ENCODE measurements around the gene VIL1. TPM values are rescaled to one million over a fixed set of nuclear protein-coding genes. Genes with fewer than 3 reads are reported as not detected.
A peak's percentile ranks its signal among the peaks of the same experiment; 100 is the strongest.

The VIL1 gene
- total and polyA plus RNA-seq, 2 of the 8 experiments (the other 6 are each of a cell fraction or from before 2014, with no cell fraction given) = 6.2 to 7.0 TPM

GRCh38 chr2:218381916-218382366, 37.0 kb upstream of the VIL1 start, which contains the start of gene SLC11A1:
TSS of gene SLC11A1 (plus strand) at chr2:218382273. CDS start at chr2:218382369, 96 bp downstream.
- H3K23ac ChIP-seq (ENCODE audit: insufficient read length) = no peak within 1 kb of the TSS
- H3K9me3 ChIP-seq (ENCODE audit: insufficient read depth in 2 of 2, low read depth in 1 of 2, low read length in 1 of 2) = no peaks in the 10 kb centered on the region
- H3K79me1 ChIP-seq (ENCODE audit: low read depth, low read length) = no peaks in the 10 kb centered on the region
- H4K8ac ChIP-seq (ENCODE audit: extremely low read depth, insufficient read depth, low read length) = no peak within 1 kb of the TSS
- no peaks in the 10 kb centered on the region for H3K36me3 ChIP-seq (ENCODE audit: control insufficient read depth in 2 of 4, insufficient read depth in 4 of 4, low read length in 3 of 4)
- H2BK12ac ChIP-seq (ENCODE audit: low read depth, low read length) = no peak within 1 kb of the TSS
- H3K56ac ChIP-seq (replicated peaks; ENCODE audit: insufficient read length, low read depth, low read length) = no peak within 1 kb of the TSS
- 87% methylated on average over 13 of the region's 13 CpGs; no CpG with 5 or more reads in 1 of the 2 experiments for WGBS, 2 experiments (ENCODE audit: extremely low coverage in 1 of 2, insufficient coverage in 1 of 2, insufficient read length in 1 of 2, insufficient replicate concordance in 2 of 2, low coverage in 1 of 2, low lambda C conversion rate in 2 of 2, missing lambda C conversion rate in 1 of 2)
- no peak within 1 kb of the TSS for H3K27ac ChIP-seq (ENCODE audit: low read depth, low read length)
- peaks cover 1% of the 10 kb centered on the region; the same call in 1 of the 2 replicates for H3K23me2 ChIP-seq (ENCODE audit: low read depth, low read length)
- FAIRE-seq = no peak
- H3K79me2 ChIP-seq (ENCODE audit: control insufficient read depth in 1 of 2, insufficient read depth in 2 of 2, low read length in 2 of 2) = no peaks in the 10 kb centered on the region
- H3K4me3 ChIP-seq (ENCODE audit: extremely low read depth in 1 of 4, insufficient read depth in 2 of 4, low read depth in 3 of 4, low read length in 4 of 4) = no peak within 1 kb of the TSS
- H4K20me1 ChIP-seq (replicated peaks in 1 of 2; ENCODE audit: control insufficient read depth in 1 of 2, insufficient read depth in 2 of 2, low read length in 2 of 2) = no peaks in the 10 kb centered on the region
- no peak within 1 kb of the TSS for H3K4ac ChIP-seq (replicated peaks; ENCODE audit: insufficient read length, low read depth, low read length)
- 0 out of 2 replicates have a peak within 1 kb of the TSS, but pooled peaks have one; percentile 18 for H2AFZ ChIP-seq (ENCODE audit: low read length)
- CTCF ChIA-PET (ENCODE audit: partially characterized antibody) = interaction anchor here (0.7 to 1.4 kb wide), 3 partner anchors 8 to 251 kb away, joined by 3 to 8 read pairs (median 3); no protein-coding TSS in a partner anchor
- H4K5ac ChIP-seq (ENCODE audit: insufficient read length, low read depth, low read length) = no peak within 1 kb of the TSS
- no peak within 1 kb of the TSS for H2BK20ac ChIP-seq (ENCODE audit: low read length)
- H3K4me1 ChIP-seq (replicated peaks in 1 of 4; ENCODE audit: control insufficient read depth in 3 of 4, insufficient read depth in 4 of 4, low read length in 3 of 4) = peaks cover 0 to 2% (median under 1%) of the 10 kb centered on the region in 4 experiments; a peak in 4 of 7 replicates
- H2BK15ac ChIP-seq (ENCODE audit: low read length) = no peak within 1 kb of the TSS
- no peak within 1 kb of the TSS for H2BK120ac ChIP-seq (replicated peaks; ENCODE audit: low read depth, low read length)
- H4K91ac ChIP-seq (replicated peaks; ENCODE audit: insufficient read length, low read length) = no peak within 1 kb of the TSS
- peaks cover 0 to 10% (median 7%) of the 10 kb centered on the region in 4 experiments; a peak in 5 of 7 replicates for H3K27me3 ChIP-seq (replicated peaks in 1 of 4; ENCODE audit: control insufficient read depth in 3 of 4, extremely low read depth in 1 of 4, insufficient read depth in 3 of 4, low read length in 3 of 4)
- H3K9ac ChIP-seq (replicated peaks in 1 of 4; ENCODE audit: extremely low read depth in 1 of 4, low read depth in 3 of 4, low read length in 3 of 4) = no peak within 1 kb of the TSS
- POLR2A ChIA-PET (ENCODE audit: partially characterized antibody) = interaction anchor here (1.1 kb wide), 1 partner anchor 12 kb away, joined by 4 read pairs; no protein-coding TSS in a partner anchor
- DNase-seq (ENCODE audit: low read depth in 1 of 2, low spot score in 2 of 2) = no peak
- H3K4me2 ChIP-seq (ENCODE audit: insufficient read depth in 1 of 2, low read depth in 2 of 2, low read length in 2 of 2) = no peak within 1 kb of the TSS
- no peak within 1 kb of the TSS for H2BK5ac ChIP-seq (ENCODE audit: low read depth, low read length)
- H3K14ac ChIP-seq (ENCODE audit: insufficient read length) = no peak within 1 kb of the TSS
- H3K18ac ChIP-seq (ENCODE audit: extremely low read depth, low read length) = no peak within 1 kb of the TSS
- no peak within 1 kb of the TSS for H2AK5ac ChIP-seq (ENCODE audit: low read depth, low read length)
- no peak for TF ChIP-seq ATF3 (IDR thresholded peaks at IDR 0.05; ENCODE audit: insufficient read depth, low read depth, low read length)
- no peak for TF ChIP-seq CHD2 (IDR thresholded peaks at IDR 0.05; ENCODE audit: low read length)
- no peak for TF ChIP-seq YY1 (IDR thresholded peaks at IDR 0.05; ENCODE audit: low read depth, low read length)
- TF ChIP-seq SIN3A (conservative IDR thresholded peaks at IDR 0.05 in 1 of 2, IDR thresholded peaks at IDR 0.05 in 1 of 2; ENCODE audit: low read depth in 1 of 2, low read length in 2 of 2) = no peak
- TF ChIP-seq BCL11A (IDR thresholded peaks at IDR 0.05; ENCODE audit: low read depth in 2 of 2, low read length in 2 of 2) = no peak
- no peak for TF ChIP-seq EP300 (IDR thresholded peaks at IDR 0.05; ENCODE audit: borderline replicate concordance in 1 of 2, low read depth in 2 of 2, low read length in 2 of 2)
- TF ChIP-seq HDAC6 (IDR thresholded peaks at IDR 0.05; ENCODE audit: low read depth, low read length) = no peak
- TF ChIP-seq POLR2A (IDR thresholded peaks at IDR 0.05; ENCODE audit: control extremely low read depth in 1 of 2, low read depth in 2 of 2, low read length in 2 of 2) = no peak
- no peak for TF ChIP-seq MAX (IDR thresholded peaks at IDR 0.05)
- TF ChIP-seq NANOG (IDR thresholded peaks at IDR 0.05; ENCODE audit: insufficient read depth, low read depth, low read length, poor library complexity, severe bottlenecking) = no peak
- TF ChIP-seq BACH1 (IDR thresholded peaks at IDR 0.05; ENCODE audit: low read length) = no peak
- no peak for TF ChIP-seq CTBP2 (IDR thresholded peaks at IDR 0.05; ENCODE audit: borderline replicate concordance, insufficient read depth, insufficient read length, low read length)
- no peak for TF ChIP-seq SP4 (IDR thresholded peaks at IDR 0.05; ENCODE audit: low read length)
